Astrocyte (in vitro differentiated cells and primary cell): ENCODE results near the gene APBA2. TPM values are rescaled to one million over a fixed set of nuclear protein-coding genes. Genes with fewer than 3 reads are reported as not detected.

Source experiments
- DNase-seq: peaks from one replicate; pipeline ENCODE4 v3.0.0-alpha.2; 2010; ENCODE audit warnings: low read depth
- FAIRE-seq: peaks from 2 replicates; lab custom pipeline; 2011; peaks lifted over from hg19 to GRCh38; lab: Jason Lieb, UNC
- H2AFZ ChIP-seq: 2 replicates; pipeline ENCODE4 v1.6.0; 2012; ENCODE audit warnings: low read depth, low read length, inconsistent platforms
- H3K27ac ChIP-seq: 2 replicates; pipeline ENCODE4 v1.5.1; 2011; ENCODE audit warnings: low read depth, low read length, inconsistent platforms
- H3K27me3 ChIP-seq: 2 replicates; pipeline ENCODE4 v1.6.0; 2011; ENCODE audit warnings: low read length, inconsistent platforms; ENCODE audit not compliant: insufficient read depth
- H3K36me3 ChIP-seq: 2 replicates; pipeline ENCODE4 v1.5.1; 2011; ENCODE audit warnings: low read length, inconsistent platforms; ENCODE audit not compliant: insufficient read depth
- H3K4me1 ChIP-seq: 2 replicates; pipeline ENCODE4 v1.5.1; 2011; ENCODE audit warnings: low read length, inconsistent platforms; ENCODE audit not compliant: insufficient read depth
- H3K4me2 ChIP-seq: 2 replicates; pipeline ENCODE4 v1.6.0; 2012; ENCODE audit warnings: low read length, inconsistent platforms
- H3K4me3 ChIP-seq: 2 replicates; pipeline ENCODE4 v1.5.1; 2011; ENCODE audit warnings: low read depth, mild to moderate bottlenecking, low read length, inconsistent platforms; ENCODE audit not compliant: insufficient read depth
- H3K79me2 ChIP-seq: 2 replicates; pipeline ENCODE4 v1.6.0; 2012; ENCODE audit warnings: mild to moderate bottlenecking, low read length, inconsistent platforms; ENCODE audit not compliant: insufficient read depth
- H3K9ac ChIP-seq: 2 replicates; pipeline ENCODE4 v1.6.0; 2012; ENCODE audit warnings: mild to moderate bottlenecking, low read length, inconsistent platforms
- H3K9me3 ChIP-seq: 2 replicates; pipeline ENCODE4 v1.5.1; 2012; ENCODE audit warnings: low read depth, mild to moderate bottlenecking, low read length, inconsistent platforms; ENCODE audit not compliant: insufficient read depth
- H4K20me1 ChIP-seq: 2 replicates; pipeline ENCODE4 v1.6.0; 2012; ENCODE audit warnings: low read length, inconsistent platforms; ENCODE audit not compliant: insufficient read depth
- H3K27ac Mint-ChIP-seq: one replicate; pipeline ENCODE4 v1.8.0; 2021; ENCODE audit warnings: mild to moderate bottlenecking, mixed read lengths; ENCODE audit not compliant: unreplicated experiment
- H3K27me3 Mint-ChIP-seq: one replicate; pipeline ENCODE4 v1.8.0; 2021; ENCODE audit warnings: low read depth, mixed read lengths; ENCODE audit not compliant: unreplicated experiment
- H3K36me3 Mint-ChIP-seq: one replicate; pipeline ENCODE4 v1.8.0; 2021; ENCODE audit warnings: low read depth, mixed read lengths; ENCODE audit not compliant: unreplicated experiment
- H3K4me1 Mint-ChIP-seq: one replicate; pipeline ENCODE4 v1.8.0; 2021; ENCODE audit warnings: low read depth, mixed read lengths; ENCODE audit not compliant: unreplicated experiment
- H3K4me3 Mint-ChIP-seq: one replicate; pipeline ENCODE4 v1.8.0; 2021; ENCODE audit warnings: mild to moderate bottlenecking, moderate library complexity, mixed read lengths; ENCODE audit not compliant: unreplicated experiment
- H3K9me3 Mint-ChIP-seq: one replicate; pipeline ENCODE4 v1.8.0; 2021; ENCODE audit warnings: mild to moderate bottlenecking, mixed read lengths; ENCODE audit not compliant: unreplicated experiment
- CTCF ChIP-seq: IDR thresholded peaks from 2 replicates; pipeline ENCODE4 v1.5.1; 2011; ENCODE audit warnings: low read depth, mild to moderate bottlenecking, inconsistent platforms, low read length, moderate library complexity; ENCODE audit not compliant: insufficient read depth
- EZH2 ChIP-seq: IDR thresholded peaks from 2 replicates; pipeline ENCODE4 v1.6.1; 2012; ENCODE audit warnings: mild to moderate bottlenecking, low read length, inconsistent platforms; ENCODE audit not compliant: insufficient read depth
- total RNA-seq: library from RNA; stranded (reverse); gene quantifications from 2 replicates; pipeline ENCODE4 v1.2.1, GENCODE V29; 2021

The APBA2 gene
- total RNA-seq, 1 donor from 2014 or later, result 15.2 TPM

GRCh38 chr15:28943146-28943545 is 57.4 kb downstream of the APBA2 start:
- no peaks in the 10 kb centered on the region for H3K4me1 Mint-ChIP-seq

GRCh38 chr15:28943611-28944230 is 57.9 kb downstream of the APBA2 start:
- no peak overlapping the region for H2AFZ ChIP-seq
- no peak overlapping the region for H3K9ac ChIP-seq
- no peaks in the 10 kb centered on the region for H3K27me3 Mint-ChIP-seq
- H3K27ac ChIP-seq, result no peak overlapping the region
- DNase-seq (no peak), FAIRE-seq (no peak)
- peaks cover 24% of the 10 kb centered on the region for H3K36me3 Mint-ChIP-seq
- no peak overlapping the region for H3K4me3 Mint-ChIP-seq
- H3K4me1 ChIP-seq, result no peaks in the 10 kb centered on the region
- no peak overlapping the region for H3K27ac Mint-ChIP-seq
- H3K36me3 ChIP-seq, result no peaks in the 10 kb centered on the region
- no peaks in the 10 kb centered on the region for H3K27me3 ChIP-seq
- H3K79me2 ChIP-seq, result peaks cover 4% of the 10 kb centered on the region
- no peak overlapping the region for H3K4me2 ChIP-seq
- H3K9me3 Mint-ChIP-seq, result peaks cover 6% of the 10 kb centered on the region
- no peak overlapping the region for H3K4me3 ChIP-seq
- peaks cover 3% of the 10 kb centered on the region for H3K4me1 Mint-ChIP-seq
- no peak for TF ChIP-seq CTCF
- no peak for TF ChIP-seq EZH2
- H4K20me1 ChIP-seq, result no peaks in the 10 kb centered on the region
- H3K9me3 ChIP-seq, result no peaks in the 10 kb centered on the region

More at GRCh38 chr15:28943146-28943545, 57.4 kb downstream of the APBA2 start:
- no peak overlapping the region for H2AFZ ChIP-seq
- no peaks in the 10 kb centered on the region for H3K9me3 ChIP-seq
- TF ChIP-seq CTCF, result no peak
- TF ChIP-seq EZH2, result no peak
- no peak overlapping the region for H3K27ac Mint-ChIP-seq
- H3K4me2 ChIP-seq, result no peak overlapping the region
- H3K27me3 ChIP-seq, result no peaks in the 10 kb centered on the region
- no peaks in the 10 kb centered on the region for H4K20me1 ChIP-seq
- peaks cover 4% of the 10 kb centered on the region for H3K79me2 ChIP-seq
- no peak overlapping the region for H3K4me3 Mint-ChIP-seq
- no peak for DNase-seq
- H3K4me1 ChIP-seq, result no peaks in the 10 kb centered on the region
- peaks cover 24% of the 10 kb centered on the region for H3K36me3 Mint-ChIP-seq
- H3K27me3 Mint-ChIP-seq, result no peaks in the 10 kb centered on the region
- no peak overlapping the region for H3K4me3 ChIP-seq
- H3K9ac ChIP-seq, result no peak overlapping the region
- peaks cover 6% of the 10 kb centered on the region for H3K9me3 Mint-ChIP-seq
- H3K36me3 ChIP-seq, result no peaks in the 10 kb centered on the region
- no peak overlapping the region for H3K27ac ChIP-seq
- no peak for FAIRE-seq

GRCh38 chr15:28944286-28944685 is 58.5 kb downstream of the APBA2 start:
- Histone ChIP-seq H3K4me3 (no peak overlapping the region), H3K9ac (no peak overlapping the region), H3K36me3 (no peaks in the 10 kb centered on the region), H3K27me3 (no peaks in the 10 kb centered on the region), H3K4me1 (no peaks in the 10 kb centered on the region), H2AFZ (no peak overlapping the region), H3K27ac (no peak overlapping the region), H3K9me3 (no peaks in the 10 kb centered on the region), H3K4me2 (no peak overlapping the region), H4K20me1 (no peaks in the 10 kb centered on the region), H3K79me2 (no peaks in the 10 kb centered on the region)
- Mint-ChIP-seq H3K4me3 (no peak overlapping the region), H3K36me3 (peaks cover 25% of the 10 kb centered on the region), H3K27ac (no peak overlapping the region), H3K9me3 (peaks cover 6% of the 10 kb centered on the region), H3K4me1 (peaks cover 5% of the 10 kb centered on the region), H3K27me3 (no peaks in the 10 kb centered on the region)
- no peak for TF ChIP-seq CTCF
- TF ChIP-seq EZH2, result no peak
- FAIRE-seq (no peak), DNase-seq (no peak)
